ENCODE results near the gene HIGD2A. TPM values are rescaled to one million over a fixed set of nuclear protein-coding genes. Genes with fewer than 3 reads are reported as not detected.

The HIGD2A gene
- polyA plus RNA-seq, 1 of the 3 experiments (the other 2 are of a cell fraction): 211 TPM

GRCh38 chr5:176355400-176356178 lies 33.0 kb upstream of the HIGD2A start:
- CTCF ChIA-PET: interaction anchor here (0.7 to 1.3 kb wide), 3 partner anchors 12 to 626 kb away, joined by 3 to 5 read pairs (median 4); partner anchors contain the start of gene FAF2
- WGBS (ENCODE audit: low lambda C conversion rate): 98% methylated on average over 16 of the region's 16 CpGs
- POLR2A ChIA-PET: no interaction called here

DNA sequence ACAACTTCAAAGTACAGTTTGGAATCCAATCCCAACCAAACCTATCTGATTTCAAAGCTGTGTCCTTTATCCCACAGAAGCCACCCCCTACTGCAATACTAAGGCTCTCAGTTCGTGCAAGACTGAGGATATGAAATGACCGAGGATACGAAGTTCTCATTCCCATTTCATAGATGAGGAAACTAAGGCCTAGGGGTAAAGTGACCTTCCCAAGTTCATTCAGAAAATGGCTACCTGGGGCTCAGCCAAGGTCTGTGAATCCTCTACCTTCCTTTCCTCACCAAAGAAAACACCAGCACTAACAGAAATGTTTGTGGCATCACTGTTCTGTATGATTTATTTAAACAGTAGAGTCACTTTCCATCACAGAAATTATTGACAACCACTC lies 32.4 kb upstream of the HIGD2A start:
- Histone ChIP-seq H3K9me3 (no peaks in the 10 kb centered on the region), H3K79me2 (ENCODE audit: insufficient read depth) (peaks cover 100% of the 10 kb centered on the region), H3K4me1 (ENCODE audit: control insufficient read depth in 1 of 2, insufficient read depth in 2 of 2, low read depth in 1 of 2, low read length in 1 of 2) (peaks cover 0 to 10% of the 10 kb centered on the region in 2 experiments; a peak in 1 of 4 replicates), H3F3A (replicated peaks; ENCODE audit: insufficient read depth) (peaks cover 3% of the 10 kb centered on the region), H3K4me3 (ENCODE audit: low read depth in 2 of 2, low read length in 1 of 2) (no peak overlapping the region), H3K9ac (no peak overlapping the region), H4K20me1 (ENCODE audit: insufficient read depth) (peaks cover 66% of the 10 kb centered on the region), H2AFZ (ENCODE audit: low read depth) (no peak overlapping the region), H3K9me2 (no peaks in the 10 kb centered on the region), H3K36me3 (replicated peaks in 1 of 2; ENCODE audit: control insufficient read depth in 1 of 2, insufficient read depth in 2 of 2, low read length in 1 of 2) (peaks cover 38 to 64% of the 10 kb centered on the region in 2 experiments), H3K4me2 (no peak overlapping the region), H3K27me3 (ENCODE audit: insufficient read depth) (no peaks in the 10 kb centered on the region), H3K27ac (ENCODE audit: low read depth in 2 of 2, low read length in 1 of 2) (no peak overlapping the region)
- 97% methylated on average over 3 of the region's 3 CpGs for WGBS (ENCODE audit: low lambda C conversion rate)
- TF ChIP-seq CTCF (IDR thresholded peaks at IDR 0.05) (no peak), FOXM1 (IDR thresholded peaks at IDR 0.05; ENCODE audit: low read depth) (no peak), MXI1 (IDR thresholded peaks at IDR 0.05; ENCODE audit: low read depth, low read length) (no peak), PBX3 (IDR thresholded peaks at IDR 0.05) (no peak), NFIC (IDR thresholded peaks at IDR 0.05; ENCODE audit: borderline replicate concordance) (no peak), RAD21 (IDR thresholded peaks at IDR 0.05; ENCODE audit: low read length) (no peak), RXRA (IDR thresholded peaks at IDR 0.05; ENCODE audit: borderline replicate concordance, low read depth) (no peak), SMC3 (IDR thresholded peaks at IDR 0.05; ENCODE audit: low read depth, low read length) (no peak), FOXJ3 (CRISPR knock-in tag; IDR thresholded peaks at IDR 0.05) (no peak), TCF12 (IDR thresholded peaks at IDR 0.05) (no peak), TEAD4 (IDR thresholded peaks at IDR 0.05; ENCODE audit: borderline replicate concordance, insufficient read depth) (no peak)
- TF ChIP-seq, protein P1, sequence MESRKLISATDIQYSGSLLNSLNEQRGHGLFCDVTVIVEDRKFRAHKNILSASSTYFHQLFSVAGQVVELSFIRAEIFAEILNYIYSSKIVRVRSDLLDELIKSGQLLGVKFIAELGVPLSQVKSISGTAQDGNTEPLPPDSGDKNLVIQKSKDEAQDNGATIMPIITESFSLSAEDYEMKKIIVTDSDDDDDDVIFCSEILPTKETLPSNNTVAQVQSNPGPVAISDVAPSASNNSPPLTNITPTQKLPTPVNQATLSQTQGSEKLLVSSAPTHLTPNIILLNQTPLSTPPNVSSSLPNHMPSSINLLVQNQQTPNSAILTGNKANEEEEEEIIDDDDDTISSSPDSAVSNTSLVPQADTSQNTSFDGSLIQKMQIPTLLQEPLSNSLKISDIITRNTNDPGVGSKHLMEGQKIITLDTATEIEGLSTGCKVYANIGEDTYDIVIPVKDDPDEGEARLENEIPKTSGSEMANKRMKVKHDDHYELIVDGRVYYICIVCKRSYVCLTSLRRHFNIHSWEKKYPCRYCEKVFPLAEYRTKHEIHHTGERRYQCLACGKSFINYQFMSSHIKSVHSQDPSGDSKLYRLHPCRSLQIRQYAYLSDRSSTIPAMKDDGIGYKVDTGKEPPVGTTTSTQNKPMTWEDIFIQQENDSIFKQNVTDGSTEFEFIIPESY (IDR thresholded peaks at IDR 0.05; ENCODE audit: borderline replicate concordance, low read depth): no peak
- ChIA-PET POLR2A (no interaction called here), CTCF (no interaction called here)
- DNase-seq: no peak

More at GRCh38 chr5:176355400-176356178, 33.0 kb upstream of the HIGD2A start:
- Histone ChIP-seq H3K9ac (no peak overlapping the region), H4K20me1 (ENCODE audit: insufficient read depth) (peaks cover 66% of the 10 kb centered on the region), H3K4me2 (no peak overlapping the region), H3K4me1 (ENCODE audit: control insufficient read depth in 1 of 2, insufficient read depth in 2 of 2, low read depth in 1 of 2, low read length in 1 of 2) (peaks cover 0 to 10% of the 10 kb centered on the region in 2 experiments; a peak in 1 of 4 replicates), H3K27me3 (ENCODE audit: insufficient read depth) (no peaks in the 10 kb centered on the region), H3K27ac (ENCODE audit: low read depth in 2 of 2, low read length in 1 of 2) (no peak overlapping the region), H3K4me3 (ENCODE audit: low read depth in 2 of 2, low read length in 1 of 2) (no peak overlapping the region), H3F3A (replicated peaks; ENCODE audit: insufficient read depth) (peaks cover 3% of the 10 kb centered on the region), H2AFZ (ENCODE audit: low read depth) (no peak overlapping the region), H3K9me3 (no peaks in the 10 kb centered on the region), H3K79me2 (ENCODE audit: insufficient read depth) (peaks cover 100% of the 10 kb centered on the region), H3K9me2 (no peaks in the 10 kb centered on the region), H3K36me3 (replicated peaks in 1 of 2; ENCODE audit: control insufficient read depth in 1 of 2, insufficient read depth in 2 of 2, low read length in 1 of 2) (peaks cover 38 to 66% of the 10 kb centered on the region in 2 experiments)
- no peak for DNase-seq
- TF ChIP-seq CTCF (IDR thresholded peaks at IDR 0.05) (peak; percentile 10; the same call in 1 of the 2 replicates), POLR2AphosphoS5 (IDR thresholded peaks at IDR 0.05; ENCODE audit: low read depth, low read length) (no peak)

Data from SK-N-SH (cell line).